CD4-positive, alpha-beta T cell treated with Interleukin-17A for 1 hour (primary cell): ENCODE data around the gene SSX3.
"Not testable (repeated sequence)": the region's sequence is repeated elsewhere in the genome, so short reads cannot be mapped to it uniquely, and the experiment has no call there.

ENCODE experiments used
- DNase-seq: peaks from one replicate; pipeline ENCODE4 v3.0.0-alpha.2; 2020

Gene SSX3

GRCh38 chrX:48356315-48357094, at the start of gene SSX3:
SSX3 (minus strand) TSS chrX:48356703; CDS start chrX:48355249, 1,454 bp downstream.
- DNase-seq: not testable (repeated sequence)

- DNase-seq: not testable (repeated sequence)
These were observed 41.3 kb upstream of the SSX3 start for GRCh38 chrX:48397825-48398224.

GRCh38 chrX:48396931-48397330, 40.4 kb upstream of the SSX3 start:
- DNase-seq: not testable (repeated sequence)

- not testable (repeated sequence) for DNase-seq
These were observed 26.7 kb upstream of the SSX3 start, which contains the start of gene SSX4 for GRCh38 chrX:48383239-48383638. SSX4 (plus strand) TSS chrX:48383539; CDS start chrX:48384054, 515 bp downstream.

GRCh38 chrX:48370408-48370807, 13.9 kb upstream of the SSX3 start:
- DNase-seq: not testable (repeated sequence)

- not testable (repeated sequence) for DNase-seq
These were observed 11.4 kb upstream of the SSX3 start for GRCh38 chrX:48367717-48368408.

GRCh38 chrX:48359281-48359680, 2.8 kb upstream of the SSX3 start:
- not testable (repeated sequence) for DNase-seq

GRCh38 chrX:48357681-48358080, 1.2 kb upstream of the SSX3 start:
- no peak for DNase-seq

GRCh38 chrX:48346059-48346458, 10.4 kb downstream of the SSX3 start:
- not testable (repeated sequence) for DNase-seq

GRCh38 chrX:48313996-48314395, 42.5 kb downstream of the SSX3 start:
- DNase-seq: not testable (repeated sequence)

- DNase-seq: no peak
These were observed 50.3 kb downstream of the SSX3 start for GRCh38 chrX:48306175-48306574.
